ENCODE measurements around the gene ZNF292.
"Not testable (repeated sequence)": the region's sequence is repeated elsewhere in the genome, so short reads cannot be mapped to it uniquely, and the experiment has no call there.

Gene ZNF292

GRCh38 chr6:87154993-87155841, at the start of gene ZNF292:
TSS of gene ZNF292 (plus strand) at chr6:87155565. CDS start at chr6:87155592, 27 bp downstream.
- DNase-seq = peak; percentile 89 to 99 (median 92)
- intact Hi-C loops (cut with DNase I) = loop anchor here (5.0 to 10.0 kb wide), 3 partner anchors 170 to 317 kb away; partner anchors contain the start of genes CFAP206, GJB7, SLC35A1 and SMIM8

- no peak for DNase-seq
- intact Hi-C loops (cut with DNase I) = no loop called here
Observed at GRCh38 chr6:87105823-87106222, 49.5 kb upstream of the ZNF292 start.

- no peak for DNase-seq
- intact Hi-C loops (cut with DNase I) = no loop called here
Observed at GRCh38 chr6:87110636-87111035, 44.7 kb upstream of the ZNF292 start.

GRCh38 chr6:87115402-87116135, 39.8 kb upstream of the ZNF292 start:
- intact Hi-C loops (cut with DNase I) = no loop called here
- DNase-seq = no peak

- DNase-seq = no peak
- intact Hi-C loops (cut with DNase I) = no loop called here
Observed at GRCh38 chr6:87116922-87117321, 38.4 kb upstream of the ZNF292 start.

GRCh38 chr6:87118054-87118453, 37.3 kb upstream of the ZNF292 start:
- DNase-seq = no peak
- intact Hi-C loops (cut with DNase I) = no loop called here

GRCh38 chr6:87122477-87122876, 32.9 kb upstream of the ZNF292 start:
- intact Hi-C loops (cut with DNase I) = no loop called here
- peak in 3 of 10 donors; percentile 52 to 81 (median 59) for DNase-seq

- no peak for DNase-seq
- intact Hi-C loops (cut with DNase I) = no loop called here
Observed at GRCh38 chr6:87124074-87124473, 31.3 kb upstream of the ZNF292 start.

- DNase-seq = no peak
- intact Hi-C loops (cut with DNase I) = no loop called here
Observed at GRCh38 chr6:87126501-87126900, 28.9 kb upstream of the ZNF292 start.

GRCh38 chr6:87127737-87128136, 27.6 kb upstream of the ZNF292 start:
- intact Hi-C loops (cut with DNase I) = no loop called here
- no peak for DNase-seq

- intact Hi-C loops (cut with DNase I) = no loop called here
- no peak for DNase-seq
Observed at GRCh38 chr6:87136963-87137362, 18.4 kb upstream of the ZNF292 start.

- intact Hi-C loops (cut with DNase I) = no loop called here
- peak in 1 of 10 donors; percentile 20 for DNase-seq
Observed at GRCh38 chr6:87139236-87139635, 16.1 kb upstream of the ZNF292 start.

- peak in 1 of 10 donors; percentile 62 for DNase-seq
- intact Hi-C loops (cut with DNase I) = not testable (repeated sequence)
Observed at GRCh38 chr6:87139927-87140326, 15.4 kb upstream of the ZNF292 start.

- DNase-seq = no peak
- intact Hi-C loops (cut with DNase I) = no loop called here
Observed at GRCh38 chr6:87146363-87146762, 9.0 kb upstream of the ZNF292 start.

GRCh38 chr6:87150406-87150805, 5.0 kb upstream of the ZNF292 start:
- intact Hi-C loops (cut with DNase I) = loop anchor here (10.0 kb wide), 2 partner anchors 174 to 254 kb away; partner anchors contain the start of genes CFAP206, GJB7 and SMIM8
- DNase-seq = no peak

- DNase-seq = no peak
Observed at GRCh38 chr6:87151471-87151780, 3.9 kb upstream of the ZNF292 start.

GRCh38 chr6:87151781-87152525, 3.4 kb upstream of the ZNF292 start:
- DNase-seq = peak; percentile 59 to 95 (median 71)
- intact Hi-C loops (cut with DNase I) = loop anchor here (10.0 kb wide), 2 partner anchors 173 to 253 kb away; partner anchors contain the start of genes CFAP206, GJB7 and SMIM8

More at GRCh38 chr6:87151471-87151780, 3.9 kb upstream of the ZNF292 start:
- intact Hi-C loops (cut with DNase I) = loop anchor here (10.0 kb wide), 2 partner anchors 173 to 253 kb away; partner anchors contain the start of genes CFAP206, GJB7 and SMIM8

- peak in 1 of 10 donors; percentile 25 for DNase-seq
- intact Hi-C loops (cut with DNase I) = loop anchor here (10.0 kb wide), 2 partner anchors 172 to 252 kb away; partner anchors contain the start of genes CFAP206, GJB7 and SMIM8
Observed at GRCh38 chr6:87152526-87152955, 2.8 kb upstream of the ZNF292 start.

- DNase-seq = no peak
- intact Hi-C loops (cut with DNase I) = loop anchor here (10.0 kb wide), 2 partner anchors 170 to 250 kb away; partner anchors contain the start of genes CFAP206, GJB7 and SMIM8
Observed at GRCh38 chr6:87154641-87154992, 748 bp upstream of the ZNF292 start.

Measured in posterior cingulate gyrus (tissue), 11 donors.